Pancreas (tissue), 10 donors: Measurements from ENCODE around the gene PLOD2. TPM values are rescaled to one million over a fixed set of nuclear protein-coding genes. Genes with fewer than 3 reads are reported as not detected.

ENCODE experiments used
- ATAC-seq, 4 donors: fragments of 200-7000 bp; cut with Tn5 transposase; one replicate each; pipeline versions ENCODE4 v1.8.0 to v1.9.1; 2020; ENCODE audit warnings: mild to moderate bottlenecking in 4 of 4, moderate library complexity in 4 of 4
- DNase-seq, 6 donors: peaks; one replicate each; pipeline ENCODE4 v3.0.0-alpha.2; 2020
- FAIRE-seq: peaks from 2 replicates; lab custom pipeline; 2012; peaks lifted over from hg19 to GRCh38; lab: Jason Lieb, UNC
- H3K27ac ChIP-seq, 4 donors: fragments of 200-600 bp; sonication (generic); 1 replicate in 3 of 4; 2 replicates in 1 of 4; pipeline versions ENCODE4 v1.5.0 to v1.8.0; 2020
- H3K27me3 ChIP-seq, 4 donors: fragments of 200-600 bp; one replicate each; pipeline ENCODE4 v1.8.0; 2021
- H3K36me3 ChIP-seq, 3 donors: fragments of 200-600 bp; sonication (generic) in 1 of 3; one replicate each; pipeline versions ENCODE4 v1.5.0 to v1.8.0; 2020 to 2021
- H3K4me1 ChIP-seq, 3 donors: fragments of 200-600 bp; one replicate each; pipeline ENCODE4 v1.8.0; 2021
- H3K4me3 ChIP-seq, 4 donors: fragments of 200-600 bp; sonication (generic) in 2 of 4; one replicate each; pipeline versions ENCODE4 v1.5.0 to v1.8.0; 2020 to 2021
- H3K9me3 ChIP-seq, 4 donors: fragments of 200-600 bp; one replicate each; pipeline ENCODE4 v1.8.0; 2021
- CTCF ChIP-seq, 4 donors: fragments of 200-600 bp; sonication (generic) in 3 of 4; IDR thresholded peaks; one replicate each; pipeline versions ENCODE4 v1.5.0 to v1.8.0; 2021; ENCODE audit warnings: antibody characterized with exemption in 4 of 4
- WGBS, 2 donors: extraction: QIAGEN DNeasy Blood & Tissue Kit; methylation state at CpG; one replicate each; pipeline ENCODE4 v1.1.7; 2013; 5-methylcytosine and 5-hydroxymethylcytosine counted together
- intact Hi-C, 3 donors: fragments of 100-400 bp; cut with DNase I; formaldehyde crosslinking; loops; one replicate each; pipeline versions ENCODE4 v1.11.1 to v1.14.2; 2022
- polyA plus RNA-seq, 2 donors: library from polyadenylated mRNA; stranded (reverse); fragments of 200-250 nt; gene quantifications; one replicate each; pipeline ENCODE4 v1.2.3, GENCODE V29; 2013
- total RNA-seq, 6 donors: library from RNA; stranded (reverse); fragmentation: NEBNext Ultra II Directional in 4 of 6; extraction: Animal tissue kit (Norgen Biotek cat#: 25700) in 4 of 6; gene quantifications; one replicate each; pipeline versions ENCODE4 v1.2.1 to v1.2.4, GENCODE V29; 2021 to 2023
- donor health status: healthy with polysubstance abuse.
- donor health status: DM: no; HTN: no; CAD: no; lungs with moderate emphysema.
- donor health status: DM: no; HTN: no; CAD: no.
- donor health status: control.
- donor health status: control.
- donor health status: Bipolar disorder and iron deficiency.
- donor health status: DM: yes; HTN: yes; CAD: no.
- donor health status: DM: no; HTN: no; CAD: no.
- donor health status: DM: no; HTN: no; CAD: no.
- donor health status: DM: yes; HTN: yes; CAD: no.

Gene PLOD2
- total and polyA plus RNA-seq, 8 donors: 12.7 to 44.7 (median 18.8) TPM

GRCh38 chr3:146088840-146089239, 72.1 kb downstream of the PLOD2 start:
- intact Hi-C loops: no loop called here
- peaks cover 14 to 35% (median 33%) of the 10 kb centered on the region in 3 donors for H3K4me1 ChIP-seq
- no peak overlapping the region for H3K4me3 ChIP-seq
- 92% methylated on average over 2 of the region's 2 CpGs for WGBS, 2 donors
- H3K27me3 ChIP-seq: no peaks in the 10 kb centered on the region
- DNase-seq (no peak), FAIRE-seq (no peak), ATAC-seq (no peak)
- no peaks in the 10 kb centered on the region for H3K36me3 ChIP-seq
- H3K9me3 ChIP-seq: no peaks in the 10 kb centered on the region
- TF ChIP-seq CTCF (IDR thresholded peaks at IDR 0.05): no peak
- no peak overlapping the region for H3K27ac ChIP-seq

- Histone ChIP-seq H3K27me3 (no peaks in the 10 kb centered on the region), H3K36me3 (no peaks in the 10 kb centered on the region), H3K27ac (no peak overlapping the region), H3K9me3 (no peaks in the 10 kb centered on the region), H3K4me1 (peaks cover 14 to 25% (median 17%) of the 10 kb centered on the region in 3 donors), H3K4me3 (no peak overlapping the region)
- DNase-seq (no peak), FAIRE-seq (peak; percentile 78), ATAC-seq (no peak)
- WGBS, 2 donors: 80 to 90% methylated on average over 1 of the region's 1 CpG
- no peak for TF ChIP-seq CTCF (IDR thresholded peaks at IDR 0.05)
- intact Hi-C loops: no loop called here
These were observed 73.9 kb downstream of the PLOD2 start for GRCh38 chr3:146087116-146087515.

GRCh38 chr3:146086211-146086610, 74.8 kb downstream of the PLOD2 start:
- H3K36me3 ChIP-seq: no peaks in the 10 kb centered on the region
- H3K4me1 ChIP-seq: peaks cover 7 to 17% (median 8%) of the 10 kb centered on the region in 3 donors
- intact Hi-C loops: no loop called here
- no peaks in the 10 kb centered on the region for H3K9me3 ChIP-seq
- ATAC-seq (no peak), DNase-seq (no peak), FAIRE-seq (no peak)
- WGBS, 2 donors: 65 to 83% methylated on average over 3 of the region's 3 CpGs
- no peak for TF ChIP-seq CTCF (IDR thresholded peaks at IDR 0.05)
- H3K27ac ChIP-seq: no peak overlapping the region
- no peak overlapping the region for H3K4me3 ChIP-seq
- H3K27me3 ChIP-seq: no peaks in the 10 kb centered on the region

- H3K27ac ChIP-seq: no peak overlapping the region
- WGBS, 2 donors: 48 to 88% methylated on average over 2 of the region's 2 CpGs
- H3K9me3 ChIP-seq: no peaks in the 10 kb centered on the region
- peaks cover 2 to 12% (median 3%) of the 10 kb centered on the region in 3 donors for H3K4me1 ChIP-seq
- FAIRE-seq (no peak), ATAC-seq (no peak), DNase-seq (no peak)
- no peaks in the 10 kb centered on the region for H3K27me3 ChIP-seq
- H3K36me3 ChIP-seq: no peaks in the 10 kb centered on the region
- intact Hi-C loops: no loop called here
- no peak overlapping the region for H3K4me3 ChIP-seq
- TF ChIP-seq CTCF (IDR thresholded peaks at IDR 0.05): no peak
These were observed 75.3 kb downstream of the PLOD2 start for GRCh38 chr3:146085678-146086077.

- no peak for ATAC-seq
- WGBS, 2 donors: 61 to 77% methylated on average over 2 of the region's 2 CpGs
- no peaks in the 10 kb centered on the region for H3K36me3 ChIP-seq
These were observed 80.4 kb downstream of the PLOD2 start for GRCh38 chr3:146080578-146080977.

More at GRCh38 chr3:146080578-146080977, 80.4 kb downstream of the PLOD2 start:
- Histone ChIP-seq H3K27ac (no peak overlapping the region), H3K4me3 (no peak overlapping the region), H3K4me1 (no peaks in the 10 kb centered on the region), H3K27me3 (no peaks in the 10 kb centered on the region), H3K9me3 (no peaks in the 10 kb centered on the region)
- TF ChIP-seq CTCF (IDR thresholded peaks at IDR 0.05): no peak
- FAIRE-seq (no peak), DNase-seq (no peak)
- intact Hi-C loops: no loop called here
